Endodermal cell (in vitro differentiated cells): Measurements from ENCODE around the gene ABHD14A. TPM values are rescaled to one million over a fixed set of nuclear protein-coding genes. Genes with fewer than 3 reads are reported as not detected.

Experiments used
- DNase-seq: peaks from one replicate; pipeline ENCODE4 v3.0.0-alpha.2; 2017
- H3K27ac ChIP-seq: 2 replicates; pipeline ENCODE4 v1.5.1; 2013; ENCODE audit warnings: mild to moderate bottlenecking, low read depth, low read length, moderate library complexity
- H3K27me3 ChIP-seq: 2 replicates; pipeline ENCODE4 v1.6.1; 2013; ENCODE audit warnings: mild to moderate bottlenecking, low read length, moderate library complexity; ENCODE audit not compliant: insufficient read depth, control insufficient read depth, poor library complexity, severe bottlenecking
- H3K36me3 ChIP-seq: 2 replicates; pipeline ENCODE4 v1.7.0; 2013; ENCODE audit warnings: mild to moderate bottlenecking, low read length, moderate library complexity; ENCODE audit not compliant: control insufficient read depth, insufficient read depth
- H3K4me1 ChIP-seq: one replicate; pipeline ENCODE4 v1.7.0; 2013; ENCODE audit warnings: low read length; ENCODE audit not compliant: control insufficient read depth, insufficient read depth
- H3K4me3 ChIP-seq: 2 replicates; pipeline ENCODE4 v1.5.1; 2013; ENCODE audit warnings: mild to moderate bottlenecking, low read length, moderate library complexity
- H3K9ac ChIP-seq: 2 replicates; pipeline ENCODE4 v1.6.1; 2013; ENCODE audit warnings: mild to moderate bottlenecking, low read length, moderate library complexity; ENCODE audit not compliant: poor library complexity, severe bottlenecking; ENCODE audit errors: extremely low read depth
- H3K9me3 ChIP-seq: 2 replicates; pipeline ENCODE4 v1.6.1; 2013; ENCODE audit warnings: mild to moderate bottlenecking, low read length, moderate library complexity; ENCODE audit not compliant: control insufficient read depth
- H3K27ac Mint-ChIP-seq: 2 replicates; pipeline ENCODE4 v1.8.0; 2020; ENCODE audit warnings: mixed read lengths
- H3K27me3 Mint-ChIP-seq: 2 replicates; pipeline ENCODE4 v1.8.0; 2021; ENCODE audit warnings: mild to moderate bottlenecking, mixed read lengths; ENCODE audit not compliant: insufficient read depth
- H3K36me3 Mint-ChIP-seq: 2 replicates; pipeline ENCODE4 v1.8.0; 2020; ENCODE audit warnings: low read depth, mixed read lengths
- H3K4me1 Mint-ChIP-seq: 2 replicates; pipeline ENCODE4 v1.8.0; 2020; ENCODE audit warnings: mixed read lengths
- H3K4me3 Mint-ChIP-seq: 2 replicates; pipeline ENCODE4 v1.8.0; 2020; ENCODE audit warnings: mild to moderate bottlenecking, moderate library complexity, mixed read lengths
- H3K9me3 Mint-ChIP-seq: 2 replicates; pipeline ENCODE4 v1.8.0; 2020; ENCODE audit warnings: mild to moderate bottlenecking, mixed read lengths
- WGBS, 2 experiments: methylation state at CpG; one replicate each; pipeline versions ENCODE4 v1.1.5 to v1.1.7; 2013; ENCODE audit warnings: missing lambda C conversion rate in 2 of 2, mixed read lengths in 1 of 2; ENCODE audit not compliant: insufficient coverage in 1 of 2, insufficient read length in 1 of 2; 5-methylcytosine and 5-hydroxymethylcytosine counted together
- total RNA-seq, 2 donors: library from RNA; stranded (reverse); fragmentation: NEBNext Ultra II Directional in 1 of 2; extraction: Animal tissue kit (Norgen Biotek cat#: 25700) in 1 of 2; gene quantifications; 2 replicates in 1 of 2; 3 replicates in 1 of 2; pipeline ENCODE4 v1.2.1, GENCODE V29; 2021
- TF ChIP-seq, protein P1 (sequence below): fragments of 200-600 bp; sonication (generic); conservative IDR thresholded peaks from 2 replicates; pipeline ENCODE4 v1.5.0; 2021; ENCODE audit warnings: antibody characterized with exemption, mild to moderate bottlenecking

The ABHD14A gene
- total RNA-seq, 2 donors from 2014 or later, result 9.6 to 10.1 TPM

DNA sequence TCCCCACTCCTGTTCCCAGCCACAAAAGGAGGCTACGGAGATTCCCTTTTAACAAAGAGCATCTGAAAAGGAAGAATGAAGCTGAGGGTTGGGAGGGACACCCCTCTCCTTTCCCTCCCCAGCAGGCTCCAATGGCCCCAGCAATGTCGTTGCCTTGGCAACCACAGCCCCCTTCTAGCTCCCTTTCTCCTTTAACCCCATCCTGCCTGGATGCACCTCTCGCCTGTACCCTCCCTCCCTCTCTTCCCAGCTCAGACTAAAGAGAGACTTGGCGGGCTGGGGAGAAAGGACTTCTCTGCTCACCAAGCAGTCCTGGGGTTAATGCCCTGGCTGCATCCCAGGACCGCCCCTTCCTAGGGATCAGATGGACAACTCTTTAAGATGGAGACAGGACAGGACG lies 27.9 kb downstream of the ABHD14A start:
- Histone ChIP-seq H3K4me3 (no peak overlapping the region), H3K27me3 (no peaks in the 10 kb centered on the region), H3K9ac (no peak overlapping the region), H3K36me3 (no peaks in the 10 kb centered on the region), H3K4me1 (peaks cover 11% of the 10 kb centered on the region), H3K9me3 (no peaks in the 10 kb centered on the region), H3K27ac (no peak overlapping the region)
- no peak for DNase-seq
- Mint-ChIP-seq H3K27ac (no peak overlapping the region), H3K27me3 (peaks cover 12% of the 10 kb centered on the region), H3K4me1 (peaks cover 23% of the 10 kb centered on the region), H3K9me3 (no peaks in the 10 kb centered on the region), H3K4me3 (no peak overlapping the region), H3K36me3 (no peaks in the 10 kb centered on the region)
- TF ChIP-seq, protein P1, sequence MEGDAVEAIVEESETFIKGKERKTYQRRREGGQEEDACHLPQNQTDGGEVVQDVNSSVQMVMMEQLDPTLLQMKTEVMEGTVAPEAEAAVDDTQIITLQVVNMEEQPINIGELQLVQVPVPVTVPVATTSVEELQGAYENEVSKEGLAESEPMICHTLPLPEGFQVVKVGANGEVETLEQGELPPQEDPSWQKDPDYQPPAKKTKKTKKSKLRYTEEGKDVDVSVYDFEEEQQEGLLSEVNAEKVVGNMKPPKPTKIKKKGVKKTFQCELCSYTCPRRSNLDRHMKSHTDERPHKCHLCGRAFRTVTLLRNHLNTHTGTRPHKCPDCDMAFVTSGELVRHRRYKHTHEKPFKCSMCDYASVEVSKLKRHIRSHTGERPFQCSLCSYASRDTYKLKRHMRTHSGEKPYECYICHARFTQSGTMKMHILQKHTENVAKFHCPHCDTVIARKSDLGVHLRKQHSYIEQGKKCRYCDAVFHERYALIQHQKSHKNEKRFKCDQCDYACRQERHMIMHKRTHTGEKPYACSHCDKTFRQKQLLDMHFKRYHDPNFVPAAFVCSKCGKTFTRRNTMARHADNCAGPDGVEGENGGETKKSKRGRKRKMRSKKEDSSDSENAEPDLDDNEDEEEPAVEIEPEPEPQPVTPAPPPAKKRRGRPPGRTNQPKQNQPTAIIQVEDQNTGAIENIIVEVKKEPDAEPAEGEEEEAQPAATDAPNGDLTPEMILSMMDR, result no peak
- WGBS, 2 experiments, result 48 to 66% methylated on average over 3 to 6 of the region's 6 CpGs

DNA sequence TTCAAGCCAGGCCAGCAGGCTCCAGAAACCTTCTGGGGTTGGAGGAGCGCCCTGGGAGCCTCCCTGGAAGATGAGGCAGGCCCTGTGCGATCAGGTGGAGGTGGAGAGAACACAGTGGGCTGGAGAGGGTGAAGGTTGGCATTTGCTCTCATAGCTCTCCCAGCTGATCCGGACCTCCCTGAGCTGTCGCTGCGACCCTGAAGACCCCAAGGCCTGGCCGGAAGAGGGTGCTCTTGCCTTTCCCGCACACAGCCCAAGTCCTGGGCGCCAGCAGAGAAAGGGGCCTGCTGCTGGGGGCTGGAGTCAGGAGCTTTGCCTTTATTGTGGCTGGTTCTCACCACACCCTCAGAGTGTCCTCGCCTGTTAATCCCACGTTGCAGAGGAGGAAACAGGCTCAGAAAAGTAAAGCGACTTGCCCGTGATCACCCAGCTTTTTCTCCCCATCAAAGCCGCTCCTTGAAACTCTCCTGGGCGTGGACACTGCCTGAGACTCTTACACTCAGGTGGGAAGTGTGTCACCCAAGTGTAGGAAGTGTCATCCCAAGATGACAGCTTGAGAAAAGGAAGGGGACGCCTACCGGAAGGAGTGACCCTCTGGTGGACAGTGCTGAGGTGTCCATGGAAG lies 29.4 kb downstream of the ABHD14A start:
- no peak overlapping the region for H3K27ac Mint-ChIP-seq
- no peaks in the 10 kb centered on the region for H3K36me3 ChIP-seq
- no peaks in the 10 kb centered on the region for H3K9me3 Mint-ChIP-seq
- no peak overlapping the region for H3K27ac ChIP-seq
- H3K4me1 Mint-ChIP-seq, result peaks cover 18% of the 10 kb centered on the region
- peak; percentile 90 for DNase-seq
- no peak overlapping the region for H3K4me3 Mint-ChIP-seq
- no peaks in the 10 kb centered on the region for H3K9me3 ChIP-seq
- H3K4me1 ChIP-seq, result peaks cover 6% of the 10 kb centered on the region
- H3K27me3 Mint-ChIP-seq, result peaks cover 12% of the 10 kb centered on the region
- TF ChIP-seq, protein P1, result peak; percentile 85
- H3K4me3 ChIP-seq, result no peak overlapping the region
- no peaks in the 10 kb centered on the region for H3K36me3 Mint-ChIP-seq
- no peaks in the 10 kb centered on the region for H3K27me3 ChIP-seq
- 36 to 42% methylated on average over 14 to 16 of the region's 16 CpGs for WGBS, 2 experiments
- no peak overlapping the region for H3K9ac ChIP-seq

DNA sequence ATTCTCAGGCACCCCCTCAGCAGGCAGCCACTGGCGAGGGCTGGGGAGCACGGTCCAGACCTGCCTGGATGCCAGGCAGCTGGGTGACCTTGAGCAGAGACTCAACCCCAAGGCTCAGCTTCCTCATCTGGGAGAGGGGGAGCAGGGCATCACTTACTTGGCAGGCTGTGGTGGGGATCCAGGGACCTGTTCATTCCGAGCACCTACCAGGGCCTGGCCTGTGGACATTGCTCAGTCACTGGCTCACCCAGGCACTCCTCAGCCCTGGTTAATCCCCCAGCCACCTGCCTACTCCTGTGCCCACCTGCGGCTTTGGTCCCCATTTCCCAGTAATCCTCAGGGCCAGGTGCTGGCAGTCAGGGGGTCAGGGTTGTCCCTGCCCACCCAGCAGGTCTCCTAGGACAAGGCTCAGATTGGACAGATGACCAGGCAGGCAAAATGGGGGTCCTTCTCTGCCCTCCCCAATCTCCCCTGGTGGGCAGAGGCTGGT lies 30.1 kb downstream of the ABHD14A start:
- no peaks in the 10 kb centered on the region for H3K9me3 ChIP-seq
- Mint-ChIP-seq H3K36me3 (no peaks in the 10 kb centered on the region), H3K4me1 (peaks cover 18% of the 10 kb centered on the region), H3K27me3 (peaks cover 12% of the 10 kb centered on the region), H3K4me3 (no peak overlapping the region), H3K9me3 (no peaks in the 10 kb centered on the region), H3K27ac (no peak overlapping the region)
- peaks cover 6% of the 10 kb centered on the region for H3K4me1 ChIP-seq
- no peak for DNase-seq
- H3K9ac ChIP-seq, result no peak overlapping the region
- H3K27ac ChIP-seq, result no peak overlapping the region
- H3K4me3 ChIP-seq, result no peak overlapping the region
- no peaks in the 10 kb centered on the region for H3K36me3 ChIP-seq
- 89% methylated on average over 4 of the region's 4 CpGs; no CpG with 5 or more reads in 1 of the 2 experiments for WGBS, 2 experiments
- H3K27me3 ChIP-seq, result no peaks in the 10 kb centered on the region
- TF ChIP-seq, protein P1, result no peak
